HCT116 (cell line): ENCODE results near the gene TBC1D2B. TPM values are rescaled to one million over a fixed set of nuclear protein-coding genes. Genes with fewer than 3 reads are reported as not detected.

Source experiments
- ATAC-seq: fragments of 200-7000 bp; cut with Tn5 transposase; 2 replicates; pipeline ENCODE4 v1.9.1; 2020; ENCODE audit warnings: mild to moderate bottlenecking, moderate library complexity
- BruUV-seq: library from RNA; stranded (reverse); fragments of 400-500 nt; replicated peaks from 2 replicates; lab custom pipeline; 2021; lab: Mats Ljungman, UMichigan
- CTCF ChIA-PET: fragments of 300-600 bp; sonication (Branson Sonifier 250); formaldehyde crosslinking; loops from one replicate; lab custom pipeline; 2021; ENCODE audit warnings: antibody characterized with exemption; lab: Charles Lee
- POLR2A ChIA-PET: fragments of 300-600, 350-600 bp; sonication (Branson Sonifier 250); formaldehyde crosslinking; loops from one replicate; lab custom pipeline; 2021; ENCODE audit warnings: antibody characterized with exemption; lab: Charles Lee
- RAD21 ChIA-PET, 2 experiments: fragments of 300-600 bp; sonication (Branson Sonifier 250); formaldehyde crosslinking; loops; one replicate each; lab custom pipeline; 2023; ENCODE audit warnings: low total read pairs in 2 of 2; ENCODE audit not compliant: uncharacterized antibody in 2 of 2, unreplicated experiment in 2 of 2, low non-redundant PET in 1 of 2; lab: Charles Lee
- DNase-seq: peaks from one replicate; pipeline ENCODE4 v3.0.0-alpha.2; 2010; ENCODE audit warnings: low read depth, low spot score
- H2AFZ ChIP-seq: fragments of 200-600 bp; shearing (Covaris generic), sonication (generic); 2 replicates; pipeline ENCODE4 v1.6.1; 2017; ENCODE audit warnings: low read depth, mixed run types, mixed read lengths, antibody characterized with exemption, low read length; ENCODE audit not compliant: poor library complexity, severe bottlenecking
- H3K27ac ChIP-seq: 2 replicates; pipeline ENCODE4 v1.5.1; 2012; ENCODE audit warnings: low read depth, low read length
- H3K27me3 ChIP-seq: fragments of 200-600 bp; sonication (generic); 2 replicates; pipeline ENCODE4 v1.6.1; 2016; ENCODE audit warnings: mixed run types, low read length, mixed read lengths; ENCODE audit not compliant: insufficient read depth
- H3K36me3 ChIP-seq, 2 experiments: fragments of 200-500 bp in 1 of 2; fragments of 200-600 bp in 1 of 2; sonication (Bioruptor generic) in 1 of 2; sonication (generic) in 1 of 2; 2 replicates each; pipeline versions ENCODE4 v1.5.1 to v1.6.1; 2014 to 2016; ENCODE audit warnings: low read length in 2 of 2, inconsistent platforms in 1 of 2, mixed read lengths in 1 of 2, mixed run types in 1 of 2; ENCODE audit not compliant: insufficient read depth in 2 of 2, control insufficient read depth in 1 of 2
- H3K4me1 ChIP-seq, 2 experiments: fragments of 200-600 bp in 1 of 2; sonication (generic) in 1 of 2; 2 replicates each; pipeline versions ENCODE4 v1.5.1 to v1.6.1; 2012 to 2017; ENCODE audit warnings: low read length in 2 of 2, inconsistent platforms in 1 of 2, mild to moderate bottlenecking in 1 of 2, mixed read lengths in 1 of 2, mixed run types in 1 of 2, moderate library complexity in 1 of 2; ENCODE audit not compliant: insufficient read depth in 2 of 2, control insufficient read depth in 1 of 2
- H3K4me2 ChIP-seq: fragments of 200-600 bp; sonication (generic); 2 replicates; pipeline ENCODE4 v1.6.1; 2017; ENCODE audit warnings: mixed run types, low read length, mixed read lengths
- H3K4me3 ChIP-seq, 2 experiments: fragments of 200-600 bp in 1 of 2; sonication (generic) in 1 of 2; replicated peaks in 1 of 2; 2 replicates each; pipeline ENCODE4 v1.5.1; 2011 to 2016; ENCODE audit warnings: low read length in 2 of 2, control low read depth in 1 of 2, low read depth in 1 of 2, mild to moderate bottlenecking in 1 of 2, mixed read lengths in 1 of 2, mixed run types in 1 of 2
- H3K79me2 ChIP-seq: fragments of 200-600 bp; sonication (generic); 2 replicates; pipeline ENCODE4 v1.6.1; 2017; ENCODE audit warnings: mild to moderate bottlenecking, mixed run types, low read length, moderate library complexity, mixed read lengths; ENCODE audit not compliant: insufficient read depth
- H3K9ac ChIP-seq: fragments of 200-600 bp; sonication (generic); 2 replicates; pipeline ENCODE4 v1.6.1; 2016; ENCODE audit warnings: low read length, mixed read lengths
- H3K9me2 ChIP-seq: fragments of 200-600 bp; sonication (generic), shearing (Covaris generic); 2 replicates; pipeline ENCODE4 v1.6.1; 2017; ENCODE audit warnings: mixed run types, mild to moderate bottlenecking, moderate library complexity; ENCODE audit not compliant: insufficient read depth
- H3K9me3 ChIP-seq, 2 experiments: fragments of 200-500 bp in 1 of 2; fragments of 200-600 bp in 1 of 2; sonication (Bioruptor generic) in 1 of 2; sonication (generic) in 1 of 2; 2 replicates each; pipeline ENCODE4 v1.6.1; 2014 to 2017; ENCODE audit warnings: low read length in 2 of 2, mixed read lengths in 2 of 2, inconsistent platforms in 1 of 2, low read depth in 1 of 2, mild to moderate bottlenecking in 1 of 2, mixed run types in 1 of 2, moderate library complexity in 1 of 2; ENCODE audit not compliant: control insufficient read depth in 1 of 2, insufficient read depth in 1 of 2
- H4K20me1 ChIP-seq: fragments of 200-600 bp; sonication (generic), shearing (Covaris generic); 2 replicates; pipeline ENCODE4 v1.6.1; 2017; ENCODE audit warnings: mixed run types, mild to moderate bottlenecking, moderate library complexity; ENCODE audit not compliant: insufficient read depth
- ATF3 ChIP-seq: IDR thresholded peaks from 2 replicates; pipeline ENCODE4 v1.6.1; 2012
- CBX3 ChIP-seq: IDR thresholded peaks from 2 replicates; pipeline ENCODE4 v1.6.1; 2012; ENCODE audit warnings: low read depth
- EGR1 ChIP-seq: IDR thresholded peaks from 2 replicates; pipeline ENCODE4 v1.6.1; 2012; ENCODE audit warnings: low read depth
- ELF1 ChIP-seq: IDR thresholded peaks from 2 replicates; pipeline ENCODE4 v1.6.1; 2012; ENCODE audit warnings: low read depth, borderline replicate concordance
- FOSL1 ChIP-seq: IDR thresholded peaks from 2 replicates; pipeline ENCODE4 v1.6.1; 2012; ENCODE audit warnings: low read depth
- JUND ChIP-seq: IDR thresholded peaks from 2 replicates; pipeline ENCODE4 v1.6.1; 2012
- RAD21 ChIP-seq: IDR thresholded peaks from 2 replicates; pipeline ENCODE4 v1.6.1; 2012; ENCODE audit warnings: low read depth, mild to moderate bottlenecking
- REST ChIP-seq: IDR thresholded peaks from 2 replicates; pipeline ENCODE4 v1.6.1; 2012; ENCODE audit warnings: low read depth
- SIN3A ChIP-seq: IDR thresholded peaks from 2 replicates; pipeline ENCODE4 v1.6.1; 2012; ENCODE audit warnings: low read depth
- TCF7L2 ChIP-seq: IDR thresholded peaks from 2 replicates; pipeline ENCODE4 v1.7.0; 2011; ENCODE audit warnings: borderline replicate concordance, inconsistent platforms; ENCODE audit not compliant: insufficient read depth, insufficient read length; ENCODE audit errors: extremely low read depth
- ZNF274 ChIP-seq: fragments of 200-500 bp; sonication (Bioruptor generic); IDR thresholded peaks from 2 replicates; pipeline ENCODE4 v1.6.1; 2014; ENCODE audit warnings: mild to moderate bottlenecking, low read depth, low read length, inconsistent platforms
- intact Hi-C: fragments of 100-400 bp; cut with micrococcal nuclease; formaldehyde crosslinking; loops from 2 replicates; pipeline ENCODE4 v1.10.0; 2022
- total RNA-seq: library from RNA; stranded (reverse); gene quantifications from one replicate; pipeline ENCODE4 v1.2.1, GENCODE V29; 2021; ENCODE audit not compliant: unreplicated experiment

TBC1D2B gene
- total RNA-seq, 1 experiment from 2014 or later = 16.6 TPM

- POLR2A ChIA-PET = no interaction called here
- intact Hi-C loops = no loop called here
- no TSS peak for BruUV-seq
These were observed 26.6 kb upstream of the TBC1D2B start for GRCh38 chr15:78104119-78104479.

More at GRCh38 chr15:78104119-78104479, 26.6 kb upstream of the TBC1D2B start:
- Histone ChIP-seq H3K4me2 (no peak overlapping the region), H2AFZ (no peak overlapping the region), H3K9me2 (no peaks in the 10 kb centered on the region), H3K9me3 (no peaks in the 10 kb centered on the region), H3K36me3 (no peaks in the 10 kb centered on the region), H4K20me1 (no peaks in the 10 kb centered on the region), H3K79me2 (no peaks in the 10 kb centered on the region), H3K27ac (no peak overlapping the region), H3K27me3 (no peaks in the 10 kb centered on the region), H3K4me3 (no peak overlapping the region), H3K4me1 (0 out of 4 replicates have a peak, but pooled peaks cover 0 to 6% of the 10 kb centered on the region in 2 experiments), H3K9ac (no peak overlapping the region)
- ChIA-PET CTCF (no interaction called here), RAD21 (no interaction called here)
- no peak for ATAC-seq
- no peak for DNase-seq
- TF ChIP-seq EGR1 (no peak), REST (no peak), CBX3 (no peak), FOSL1 (no peak), JUND (no peak), TCF7L2 (no peak), ZNF274 (no peak), SIN3A (no peak), RAD21 (no peak), ELF1 (no peak), ATF3 (no peak)
